IMR-90 (cell line): ENCODE data around the gene NUDCD3. TPM values are rescaled to one million over a fixed set of nuclear protein-coding genes. Genes with fewer than 3 reads are reported as not detected.

Experiments
- ATAC-seq: fragments of 200-7000 bp; cut with Tn5 transposase; 2 replicates; pipeline ENCODE4 v1.9.1; 2020; ENCODE audit warnings: low read depth, mild to moderate bottlenecking, moderate library complexity
- BruUV-seq: library from RNA; stranded (reverse); fragments of 400-500 nt; replicated peaks from 2 replicates; lab custom pipeline; 2021; lab: Mats Ljungman, UMichigan
- CTCF ChIA-PET: fragments of 300-600 bp; formaldehyde crosslinking; extraction: SDS; loops from one replicate; lab custom pipeline; 2021; ENCODE audit warnings: antibody characterized with exemption; lab: Yijun Ruan, JAX
- POLR2A ChIA-PET: fragments of 300-600 bp; sonication (Branson Sonifier 250); formaldehyde crosslinking; loops from one replicate; lab custom pipeline; 2022; ENCODE audit warnings: antibody characterized with exemption; ENCODE audit not compliant: unreplicated experiment; lab: Charles Lee
- DNase-seq: peaks from one replicate; pipeline ENCODE4 v3.0.0; 2013
- H2AFZ ChIP-seq: replicated peaks from 2 replicates; pipeline ENCODE3; 2013; ENCODE audit warnings: low read length, mild to moderate bottlenecking; ENCODE audit not compliant: poor library complexity
- H2AK5ac ChIP-seq: 2 replicates; pipeline ENCODE4 v1.6.1; 2013; ENCODE audit warnings: low read depth, low read length, inconsistent platforms
- H2AK9ac ChIP-seq: replicated peaks from 2 replicates; pipeline ENCODE3; 2013; ENCODE audit warnings: mild to moderate bottlenecking, low read depth, low read length, moderate library complexity; ENCODE audit not compliant: poor library complexity
- H2BK120ac ChIP-seq: 2 replicates; pipeline ENCODE4 v1.6.1; 2013; ENCODE audit warnings: low read depth, low read length, inconsistent platforms
- H2BK15ac ChIP-seq: 3 replicates; pipeline ENCODE4 v1.6.1; 2013; ENCODE audit warnings: low read depth, low read length, inconsistent platforms
- H2BK20ac ChIP-seq: 2 replicates; pipeline ENCODE4 v1.6.1; 2013; ENCODE audit warnings: low read depth, mild to moderate bottlenecking, inconsistent platforms, low read length, moderate library complexity
- H2BK5ac ChIP-seq: 2 replicates; pipeline ENCODE4 v1.6.1; 2013; ENCODE audit warnings: mild to moderate bottlenecking, low read depth, low read length, inconsistent platforms; ENCODE audit not compliant: poor library complexity, severe bottlenecking
- H3K14ac ChIP-seq: replicated peaks from 2 replicates; pipeline ENCODE4 v1.6.1; 2013; ENCODE audit warnings: low read depth, low read length, inconsistent platforms
- H3K18ac ChIP-seq: 2 replicates; pipeline ENCODE4 v1.6.1; 2013; ENCODE audit warnings: low read depth, low read length, control low read depth
- H3K23ac ChIP-seq: 2 replicates; pipeline ENCODE4 v1.6.1; 2013; ENCODE audit warnings: low read depth, low read length, inconsistent platforms
- H3K27ac ChIP-seq: 2 replicates; pipeline ENCODE4 v1.5.1; 2013; ENCODE audit warnings: mild to moderate bottlenecking, control low read depth, low read length; ENCODE audit not compliant: insufficient read depth
- H3K27me3 ChIP-seq: 2 replicates; pipeline ENCODE4 v1.6.1; 2013; ENCODE audit warnings: low read length; ENCODE audit not compliant: control insufficient read depth, insufficient read depth
- H3K36me3 ChIP-seq: 2 replicates; pipeline ENCODE4 v1.6.1; 2013; ENCODE audit warnings: low read length, mixed read lengths; ENCODE audit not compliant: control insufficient read depth, insufficient read depth
- H3K4ac ChIP-seq: 2 replicates; pipeline ENCODE4 v1.6.1; 2013; ENCODE audit warnings: low read depth, low read length, inconsistent platforms
- H3K4me1 ChIP-seq: 2 replicates; pipeline ENCODE4 v1.6.1; 2013; ENCODE audit warnings: low read length, mixed read lengths; ENCODE audit not compliant: control insufficient read depth, insufficient read depth
- H3K4me2 ChIP-seq: 2 replicates; pipeline ENCODE4 v1.6.1; 2013; ENCODE audit warnings: low read depth, mild to moderate bottlenecking, control low read depth, low read length, moderate library complexity
- H3K4me3 ChIP-seq: 2 replicates; pipeline ENCODE4 v1.5.1; 2013; ENCODE audit warnings: low read depth, mild to moderate bottlenecking, control low read depth, low read length, moderate library complexity; ENCODE audit not compliant: insufficient read depth
- H3K56ac ChIP-seq: 2 replicates; pipeline ENCODE4 v1.6.1; 2013; ENCODE audit warnings: low read length, inconsistent platforms; ENCODE audit not compliant: insufficient read depth; ENCODE audit errors: extremely low read depth
- H3K79me1 ChIP-seq, 2 experiments: 2 replicates each; pipeline ENCODE4 v1.6.1; 2013; ENCODE audit warnings: low read length in 2 of 2, inconsistent platforms in 1 of 2, low read depth in 1 of 2
- H3K9ac ChIP-seq: 2 replicates; pipeline ENCODE4 v1.6.1; 2013; ENCODE audit warnings: low read depth, low read length, control low read depth
- H3K9me1 ChIP-seq: 2 replicates; pipeline ENCODE4 v1.6.1; 2013; ENCODE audit warnings: low read length, inconsistent platforms; ENCODE audit not compliant: insufficient read depth
- H3K9me3 ChIP-seq: 2 replicates; pipeline ENCODE4 v1.6.1; 2013; ENCODE audit warnings: low read length; ENCODE audit not compliant: control insufficient read depth, insufficient read depth
- H4K20me1 ChIP-seq: 2 replicates; pipeline ENCODE4 v1.6.1; 2013; ENCODE audit warnings: low read length, inconsistent platforms; ENCODE audit not compliant: insufficient read depth
- H4K5ac ChIP-seq: 2 replicates; pipeline ENCODE4 v1.6.1; 2013; ENCODE audit warnings: mild to moderate bottlenecking, low read depth, low read length, control low read depth
- H4K8ac ChIP-seq, 2 experiments: 2 replicates each; pipeline ENCODE4 v1.6.1; 2013; ENCODE audit warnings: low read depth in 2 of 2, low read length in 2 of 2, control low read depth in 1 of 2, inconsistent platforms in 1 of 2
- H4K91ac ChIP-seq: 2 replicates; pipeline ENCODE4 v1.6.1; 2013; ENCODE audit warnings: low read depth, low read length, inconsistent platforms; ENCODE audit not compliant: insufficient read depth
- CHD1 ChIP-seq: IDR thresholded peaks from 2 replicates; pipeline ENCODE4 v1.6.1; 2012; ENCODE audit warnings: low read depth, low read length, improper control_type of control experiment
- FOS ChIP-seq: fragments of 150-350 bp; IDR thresholded peaks from 2 replicates; pipeline ENCODE4 v1.6.1; 2016; ENCODE audit warnings: low read depth, low read length
- MAFK ChIP-seq: IDR thresholded peaks from 2 replicates; pipeline ENCODE4 v1.6.1; 2012; ENCODE audit warnings: low read depth, low read length, improper control_type of control experiment
- MAZ ChIP-seq: IDR thresholded peaks from 2 replicates; pipeline ENCODE4 v1.6.1; 2012; ENCODE audit warnings: low read depth, mild to moderate bottlenecking, low read length, improper control_type of control experiment, moderate library complexity, borderline replicate concordance
- MXI1 ChIP-seq: IDR thresholded peaks from 2 replicates; pipeline ENCODE4 v1.6.1; 2012; ENCODE audit warnings: low read depth, mild to moderate bottlenecking, low read length, moderate library complexity, borderline replicate concordance
- POLR2A ChIP-seq: IDR thresholded peaks from 2 replicates; pipeline ENCODE4 v1.6.1; 2012; ENCODE audit warnings: mild to moderate bottlenecking, low read depth, low read length
- RAD21 ChIP-seq: IDR thresholded peaks from 2 replicates; pipeline ENCODE4 v1.6.1; 2012; ENCODE audit warnings: low read length, improper control_type of control experiment
- RCOR1 ChIP-seq: IDR thresholded peaks from 2 replicates; pipeline ENCODE4 v1.6.1; 2012; ENCODE audit warnings: mild to moderate bottlenecking, low read length, improper control_type of control experiment; ENCODE audit not compliant: insufficient replicate concordance
- SMC3 ChIP-seq: fragments of 150-350 bp; IDR thresholded peaks from 2 replicates; pipeline ENCODE4 v1.6.1; 2016; ENCODE audit warnings: low read depth, mild to moderate bottlenecking, antibody characterized with exemption, low read length, moderate library complexity
- WGBS, 2 experiments: methylation state at CpG; one replicate each; pipeline versions ENCODE4 v1.1.5 to v1.1.7; 2013; ENCODE audit warnings: missing lambda C conversion rate in 2 of 2; ENCODE audit not compliant: insufficient read length in 1 of 2; ENCODE audit errors: extremely low coverage in 2 of 2; 5-methylcytosine and 5-hydroxymethylcytosine counted together
- dilution Hi-C: fragments of 300-500 bp; cut with HindIII; formaldehyde crosslinking; loops from one replicate; pipeline ENCODE4 v1.14.3; 2018; ENCODE audit warnings: low sequenced_read_pairs; ENCODE audit not compliant: unreplicated experiment
- in situ Hi-C: fragments of 300-500 bp; cut with MboI; formaldehyde crosslinking; loops from 3 replicates; pipeline ENCODE4 v1.14.3; 2019; ENCODE audit warnings: low sequenced_read_pairs, inconsistent platforms, mixed read lengths
- intact Hi-C: fragments of 100-400 bp; cut with micrococcal nuclease; formaldehyde crosslinking; loops from 2 replicates; pipeline ENCODE4 v1.10.0; 2022
- polyA plus RNA-seq, 3 experiments: library from polyadenylated mRNA; depleted of rRNA; stranded (reverse); fragments of >200 nt; gene quantifications; 2 replicates each; pipeline ENCODE4 v1.2.3, GENCODE V29; 2012; ENCODE audit warnings: low replicate concordance in 1 of 3
- total RNA-seq: library from RNA; depleted of rRNA; stranded (reverse); fragments of >200 nt; gene quantifications from 2 replicates; pipeline ENCODE4 v1.2.3, GENCODE V29; 2012
- TF ChIP-seq, protein P1 (sequence below): fragments of 150-350 bp; IDR thresholded peaks from 2 replicates; pipeline ENCODE4 v1.6.1; 2016; ENCODE audit warnings: low read depth, mild to moderate bottlenecking, low read length, moderate library complexity, borderline replicate concordance
- TF ChIP-seq, protein P2 (sequence below): fragments of 150-350 bp; IDR thresholded peaks from 2 replicates; pipeline ENCODE4 v1.6.1; 2017; ENCODE audit warnings: mild to moderate bottlenecking, antibody characterized with exemption, low read length, low read depth
- TF ChIP-seq, protein P3 (sequence below): conservative IDR thresholded peaks from 2 replicates; pipeline ENCODE4 v1.5.1; 2012; ENCODE audit warnings: mild to moderate bottlenecking, low read depth, low read length, improper control_type of control experiment

Gene NUDCD3
- total and polyA plus RNA-seq, 2 of the 4 experiments (the other 2 are of a cell fraction) = 49.5 to 76.0 TPM

DNA sequence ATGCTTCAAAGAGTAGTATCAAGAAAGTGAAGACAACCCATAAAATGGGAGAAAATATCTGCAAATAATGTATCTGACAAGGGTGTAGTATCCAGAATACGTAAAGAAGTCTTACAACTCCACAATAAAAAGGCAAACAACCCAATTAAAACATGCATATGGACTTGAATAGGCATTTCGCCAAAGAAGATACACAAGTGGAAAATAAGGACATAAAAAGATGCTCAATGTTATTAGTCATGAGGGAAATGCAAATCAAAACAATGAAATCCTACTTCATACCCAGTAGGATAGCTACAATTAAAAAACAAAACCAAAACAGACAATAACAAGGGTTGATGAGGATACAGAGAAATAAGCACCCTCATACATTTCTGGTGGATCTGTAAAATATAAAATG is 79.2 kb downstream of the NUDCD3 start:
- H2BK20ac ChIP-seq = no peak overlapping the region
- H3K79me1 ChIP-seq = peaks cover 33 to 49% of the 10 kb centered on the region in 2 experiments
- WGBS, 2 experiments = no CpG with 5 or more reads among the region's 2 CpGs
- DNase-seq (no peak), ATAC-seq (no peak)
- no peak overlapping the region for H3K4me2 ChIP-seq
- H2BK5ac ChIP-seq = no peak overlapping the region
- H3K9me3 ChIP-seq = peaks cover 5% of the 10 kb centered on the region
- H3K9ac ChIP-seq = no peak overlapping the region
- peaks cover 2% of the 10 kb centered on the region; the same call in 1 of the 2 replicates for H3K4me1 ChIP-seq
- H4K20me1 ChIP-seq = peaks cover 17% of the 10 kb centered on the region
- ChIA-PET CTCF (no interaction called here), POLR2A (no interaction called here)
- H4K5ac ChIP-seq = no peak overlapping the region
- H3K4ac ChIP-seq = no peak overlapping the region
- H2AK9ac ChIP-seq = no peak overlapping the region
- no peak overlapping the region for H3K56ac ChIP-seq
- H2BK15ac ChIP-seq = no peak overlapping the region
- in situ Hi-C loops = no loop called here
- H3K27ac ChIP-seq = no peak overlapping the region
- H4K8ac ChIP-seq = no peak overlapping the region
- no TSS peak for BruUV-seq
- no peak overlapping the region for H2AFZ ChIP-seq
- peaks cover 4% of the 10 kb centered on the region for H3K36me3 ChIP-seq
- no peak overlapping the region for H3K14ac ChIP-seq
- TF ChIP-seq MAZ (no peak), POLR2A (no peak), SMC3 (no peak), RAD21 (no peak), CHD1 (no peak), MAFK (no peak), MXI1 (no peak), RCOR1 (no peak), FOS (no peak)
- TF ChIP-seq, protein P1, sequence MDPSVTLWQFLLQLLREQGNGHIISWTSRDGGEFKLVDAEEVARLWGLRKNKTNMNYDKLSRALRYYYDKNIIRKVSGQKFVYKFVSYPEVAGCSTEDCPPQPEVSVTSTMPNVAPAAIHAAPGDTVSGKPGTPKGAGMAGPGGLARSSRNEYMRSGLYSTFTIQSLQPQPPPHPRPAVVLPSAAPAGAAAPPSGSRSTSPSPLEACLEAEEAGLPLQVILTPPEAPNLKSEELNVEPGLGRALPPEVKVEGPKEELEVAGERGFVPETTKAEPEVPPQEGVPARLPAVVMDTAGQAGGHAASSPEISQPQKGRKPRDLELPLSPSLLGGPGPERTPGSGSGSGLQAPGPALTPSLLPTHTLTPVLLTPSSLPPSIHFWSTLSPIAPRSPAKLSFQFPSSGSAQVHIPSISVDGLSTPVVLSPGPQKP = no peak
- TF ChIP-seq, protein P2, sequence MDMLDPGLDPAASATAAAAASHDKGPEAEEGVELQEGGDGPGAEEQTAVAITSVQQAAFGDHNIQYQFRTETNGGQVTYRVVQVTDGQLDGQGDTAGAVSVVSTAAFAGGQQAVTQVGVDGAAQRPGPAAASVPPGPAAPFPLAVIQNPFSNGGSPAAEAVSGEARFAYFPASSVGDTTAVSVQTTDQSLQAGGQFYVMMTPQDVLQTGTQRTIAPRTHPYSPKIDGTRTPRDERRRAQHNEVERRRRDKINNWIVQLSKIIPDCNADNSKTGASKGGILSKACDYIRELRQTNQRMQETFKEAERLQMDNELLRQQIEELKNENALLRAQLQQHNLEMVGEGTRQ = no peak
- TF ChIP-seq, protein P3, sequence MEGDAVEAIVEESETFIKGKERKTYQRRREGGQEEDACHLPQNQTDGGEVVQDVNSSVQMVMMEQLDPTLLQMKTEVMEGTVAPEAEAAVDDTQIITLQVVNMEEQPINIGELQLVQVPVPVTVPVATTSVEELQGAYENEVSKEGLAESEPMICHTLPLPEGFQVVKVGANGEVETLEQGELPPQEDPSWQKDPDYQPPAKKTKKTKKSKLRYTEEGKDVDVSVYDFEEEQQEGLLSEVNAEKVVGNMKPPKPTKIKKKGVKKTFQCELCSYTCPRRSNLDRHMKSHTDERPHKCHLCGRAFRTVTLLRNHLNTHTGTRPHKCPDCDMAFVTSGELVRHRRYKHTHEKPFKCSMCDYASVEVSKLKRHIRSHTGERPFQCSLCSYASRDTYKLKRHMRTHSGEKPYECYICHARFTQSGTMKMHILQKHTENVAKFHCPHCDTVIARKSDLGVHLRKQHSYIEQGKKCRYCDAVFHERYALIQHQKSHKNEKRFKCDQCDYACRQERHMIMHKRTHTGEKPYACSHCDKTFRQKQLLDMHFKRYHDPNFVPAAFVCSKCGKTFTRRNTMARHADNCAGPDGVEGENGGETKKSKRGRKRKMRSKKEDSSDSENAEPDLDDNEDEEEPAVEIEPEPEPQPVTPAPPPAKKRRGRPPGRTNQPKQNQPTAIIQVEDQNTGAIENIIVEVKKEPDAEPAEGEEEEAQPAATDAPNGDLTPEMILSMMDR = no peak
- dilution Hi-C loops = no loop called here
- H3K18ac ChIP-seq = no peak overlapping the region
- intact Hi-C loops = no loop called here
- no peak overlapping the region for H3K23ac ChIP-seq
- H3K4me3 ChIP-seq = no peak overlapping the region
- no peak overlapping the region for H4K91ac ChIP-seq
- no peak overlapping the region for H2AK5ac ChIP-seq
- H3K9me1 ChIP-seq = peaks cover 11% of the 10 kb centered on the region
- no peaks in the 10 kb centered on the region for H3K27me3 ChIP-seq
- H2BK120ac ChIP-seq = no peak overlapping the region
